Nephron progenitor cell (in vitro differentiated cells): ENCODE measurements around the gene LMNA.
"Not testable (repeated sequence)": the region's sequence is repeated elsewhere in the genome, so short reads cannot be mapped to it uniquely, and the experiment has no call there.

ENCODE experiments used
- DNase-seq: peaks from one replicate; pipeline ENCODE4 v3.0.0; 2021
- H3K27ac Mint-ChIP-seq: 2 replicates; pipeline ENCODE4 v1.8.0; 2021; ENCODE audit warnings: mild to moderate bottlenecking, moderate library complexity, mixed read lengths
- H3K27me3 Mint-ChIP-seq: 2 replicates; pipeline ENCODE4 v1.8.0; 2021; ENCODE audit warnings: mild to moderate bottlenecking, low read depth, mixed read lengths; ENCODE audit not compliant: poor library complexity
- H3K36me3 Mint-ChIP-seq: 2 replicates; pipeline ENCODE4 v1.8.0; 2021; ENCODE audit warnings: low read depth, mixed read lengths
- H3K4me1 Mint-ChIP-seq: 2 replicates; pipeline ENCODE4 v1.8.0; 2021; ENCODE audit warnings: mixed read lengths
- H3K4me3 Mint-ChIP-seq: 2 replicates; pipeline ENCODE4 v1.8.0; 2021; ENCODE audit warnings: mild to moderate bottlenecking, moderate library complexity, mixed read lengths
- H3K9me3 Mint-ChIP-seq: 2 replicates; pipeline ENCODE4 v1.8.0; 2021; ENCODE audit warnings: mild to moderate bottlenecking, moderate library complexity, mixed read lengths
- CTCF ChIP-seq: fragments of 200-600 bp; sonication (generic); IDR thresholded peaks from 2 replicates; pipeline ENCODE4 v1.5.0; 2021; ENCODE audit warnings: antibody characterized with exemption

LMNA gene

GRCh38 chr1:156120318-156120717 is 5.8 kb downstream of the LMNA start:
- H3K27ac Mint-ChIP-seq: peak overlapping the region; percentile 44
- H3K9me3 Mint-ChIP-seq: no peaks in the 10 kb centered on the region
- TF ChIP-seq CTCF: no peak
- H3K36me3 Mint-ChIP-seq: peaks cover 13% of the 10 kb centered on the region
- H3K4me3 Mint-ChIP-seq: no peak overlapping the region
- H3K4me1 Mint-ChIP-seq: peaks cover 65% of the 10 kb centered on the region
- H3K27me3 Mint-ChIP-seq: peaks cover 8% of the 10 kb centered on the region
- DNase-seq: no peak

DNA sequence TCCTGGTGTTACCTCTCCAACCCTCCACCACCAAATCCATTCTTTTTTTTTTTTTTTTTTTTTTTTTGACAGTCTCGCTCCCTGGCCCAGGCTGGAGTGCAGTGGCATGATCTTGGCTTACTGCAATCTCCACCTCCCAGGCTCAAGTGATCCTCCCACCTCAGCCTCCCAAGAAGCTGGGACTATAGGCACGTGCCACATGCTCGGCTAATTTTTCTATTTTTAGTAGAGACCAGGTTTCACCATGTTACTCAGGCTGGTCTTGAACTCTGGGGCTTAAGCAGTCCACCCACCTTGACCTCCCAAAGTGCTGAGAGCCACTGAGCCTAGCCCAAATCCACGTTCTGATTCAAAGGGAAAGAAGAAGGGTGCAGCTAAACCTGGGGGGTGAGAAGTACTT is 6.5 kb downstream of the LMNA start:
- H3K27ac Mint-ChIP-seq: not testable (repeated sequence)

DNA sequence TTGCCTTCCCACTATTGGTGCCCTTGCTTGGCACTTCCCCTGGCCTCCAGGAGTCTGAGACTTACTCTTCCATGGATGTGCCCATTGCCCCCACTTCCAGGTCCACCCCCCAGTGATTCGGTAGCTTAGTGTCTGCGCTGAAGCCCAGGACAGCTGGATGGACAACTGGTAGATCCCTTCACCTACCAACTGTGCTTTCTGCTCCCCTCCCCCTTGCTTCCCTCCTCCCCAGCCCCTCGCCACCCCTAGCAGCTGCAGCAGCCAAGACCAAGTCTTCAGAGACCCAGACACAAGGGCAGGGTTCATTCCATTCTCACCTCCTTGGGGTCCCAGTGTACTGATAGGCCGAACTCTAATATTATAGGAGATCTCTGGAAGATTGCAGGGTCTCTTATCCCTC is 6.9 kb downstream of the LMNA start:
- Mint-ChIP-seq H3K4me1 (peaks cover 60% of the 10 kb centered on the region), H3K27me3 (peaks cover 1% of the 10 kb centered on the region), H3K36me3 (peaks cover 12% of the 10 kb centered on the region), H3K27ac (peak overlapping the region; percentile 39), H3K9me3 (no peaks in the 10 kb centered on the region), H3K4me3 (no peak overlapping the region)
- TF ChIP-seq CTCF: no peak
- no peak for DNase-seq

More for the DNA sequence above, 6.5 kb downstream of the LMNA start:
- H3K9me3 Mint-ChIP-seq, H3K4me3 Mint-ChIP-seq, DNase-seq, H3K27me3 Mint-ChIP-seq: not testable (repeated sequence)
- Mint-ChIP-seq H3K36me3 (peaks cover 12% of the 10 kb centered on the region), H3K4me1 (peaks cover 60% of the 10 kb centered on the region)

GRCh38 chr1:156122086-156122485 is 7.6 kb downstream of the LMNA start:
- H3K9me3 Mint-ChIP-seq: no peaks in the 10 kb centered on the region
- no peak for DNase-seq
- H3K4me1 Mint-ChIP-seq: peaks cover 63% of the 10 kb centered on the region
- peak overlapping the region; percentile 79 for H3K27ac Mint-ChIP-seq
- H3K36me3 Mint-ChIP-seq: peaks cover 12% of the 10 kb centered on the region
- no peaks in the 10 kb centered on the region for H3K27me3 Mint-ChIP-seq
- no peak for TF ChIP-seq CTCF
- no peak overlapping the region for H3K4me3 Mint-ChIP-seq

- Mint-ChIP-seq H3K9me3 (no peaks in the 10 kb centered on the region), H3K4me1 (peaks cover 69% of the 10 kb centered on the region), H3K27me3 (no peaks in the 10 kb centered on the region), H3K27ac (peak overlapping the region; percentile 79), H3K4me3 (no peak overlapping the region), H3K36me3 (peaks cover 12% of the 10 kb centered on the region)
- DNase-seq: no peak
- no peak for TF ChIP-seq CTCF
These were observed 8.2 kb downstream of the LMNA start for GRCh38 chr1:156122519-156123355.

GRCh38 chr1:156123356-156124196 is 9.1 kb downstream of the LMNA start:
- peaks cover 74% of the 10 kb centered on the region for H3K4me1 Mint-ChIP-seq
- H3K4me3 Mint-ChIP-seq: peak overlapping the region; percentile 3
- H3K27ac Mint-ChIP-seq: peak overlapping the region; percentile 27
- DNase-seq: no peak
- H3K36me3 Mint-ChIP-seq: peaks cover 8% of the 10 kb centered on the region
- H3K9me3 Mint-ChIP-seq: no peaks in the 10 kb centered on the region
- no peak for TF ChIP-seq CTCF
- no peaks in the 10 kb centered on the region for H3K27me3 Mint-ChIP-seq
